ENCODE results near the gene THBS3.
"Not testable (repeated sequence)": the region's sequence is repeated elsewhere in the genome, so short reads cannot be mapped to it uniquely, and the experiment has no call there.

Gene THBS3

DNA sequence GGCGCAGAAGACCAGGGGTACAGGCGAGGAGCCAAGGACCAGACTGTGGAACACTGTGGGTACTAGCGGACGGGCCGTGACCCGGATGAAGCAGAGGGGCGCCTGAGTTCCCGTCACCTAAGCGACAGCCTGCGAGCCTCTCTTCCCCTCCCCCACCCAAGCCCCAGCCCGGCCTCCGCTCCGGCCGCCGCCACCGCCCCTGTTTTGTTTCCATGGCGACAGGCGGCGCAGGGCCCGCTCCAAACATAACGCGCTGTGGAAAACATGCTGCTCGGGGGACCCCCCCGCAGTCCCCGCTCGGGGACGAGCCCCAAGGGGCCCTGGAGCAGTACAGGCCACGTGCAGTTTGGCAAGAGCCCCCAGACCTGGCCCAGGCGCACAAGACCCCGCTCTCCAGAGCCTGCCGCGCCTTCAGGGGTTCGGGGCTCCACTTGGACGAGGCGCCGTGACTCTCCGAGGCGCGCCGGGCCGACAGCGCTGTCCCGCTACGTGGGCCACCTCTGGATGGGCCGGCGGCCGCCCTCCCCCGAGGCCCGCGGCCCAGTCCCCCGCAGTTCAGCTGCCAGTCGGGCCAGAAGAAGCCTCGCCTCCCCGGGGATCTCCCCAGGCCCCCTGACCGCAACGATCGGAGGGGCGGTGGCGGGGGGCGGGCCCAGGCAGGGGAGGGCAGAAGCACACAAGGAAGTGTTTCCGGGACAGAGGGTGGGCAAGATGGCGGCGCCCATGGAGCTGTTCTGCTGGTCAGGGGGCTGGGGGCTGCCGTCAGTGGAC, 1.0 kb upstream of the THBS3 start, which contains the start of gene MTX1:
Gene MTX1 (plus strand): TSS at position 155 of the 771 bp plus-strand sequence. CDS start 110 bp downstream, at position 265.
- peak; percentile 60 to 92 (median 79) for DNase-seq

DNA sequence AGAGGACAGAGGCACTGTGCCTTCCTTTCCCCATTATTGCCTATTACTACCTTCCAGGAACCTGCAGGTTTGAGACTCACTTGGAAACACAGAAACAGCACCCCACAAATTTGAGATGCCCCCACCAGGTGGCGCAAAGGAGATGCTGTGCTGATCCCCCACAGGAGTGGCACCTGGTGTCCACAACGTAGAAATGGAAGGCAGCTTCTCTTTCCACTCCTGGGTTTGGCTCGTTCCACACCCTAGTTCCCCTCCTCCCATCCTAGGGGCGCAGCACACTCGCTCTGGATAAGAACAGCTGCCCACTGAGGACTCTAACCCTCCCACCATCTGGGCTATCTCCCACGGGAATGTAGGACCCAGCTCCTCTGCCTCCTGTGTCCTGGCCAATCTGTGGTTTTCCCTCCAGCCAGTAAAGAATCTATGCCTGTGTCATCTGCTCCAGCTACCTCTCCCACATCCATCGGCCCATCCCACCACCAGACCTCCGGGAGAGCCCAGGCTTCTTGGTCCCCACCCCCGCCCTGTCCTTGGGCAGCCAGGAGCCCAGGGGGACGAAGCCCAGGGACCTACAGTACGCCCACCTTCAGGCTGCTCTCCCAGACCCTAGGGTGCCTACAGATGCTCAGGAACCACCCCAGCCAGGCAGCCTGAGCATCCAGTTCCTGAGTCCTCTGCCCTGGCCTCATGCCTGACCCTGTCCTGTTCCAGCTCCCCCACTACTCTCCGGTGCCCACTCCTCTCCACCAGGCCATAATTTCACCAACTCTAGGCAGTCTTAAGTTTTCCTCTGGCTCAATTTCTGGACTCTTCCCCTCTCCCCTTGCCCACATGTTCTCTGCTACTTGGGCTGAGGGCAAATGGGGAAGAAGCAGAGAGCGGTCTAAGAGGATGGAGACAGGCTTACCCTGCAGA, 549 bp downstream of the THBS3 start:
- DNase-seq: peak in 45 of 51 donors; percentile 14 to 81 (median 54)

DNA sequence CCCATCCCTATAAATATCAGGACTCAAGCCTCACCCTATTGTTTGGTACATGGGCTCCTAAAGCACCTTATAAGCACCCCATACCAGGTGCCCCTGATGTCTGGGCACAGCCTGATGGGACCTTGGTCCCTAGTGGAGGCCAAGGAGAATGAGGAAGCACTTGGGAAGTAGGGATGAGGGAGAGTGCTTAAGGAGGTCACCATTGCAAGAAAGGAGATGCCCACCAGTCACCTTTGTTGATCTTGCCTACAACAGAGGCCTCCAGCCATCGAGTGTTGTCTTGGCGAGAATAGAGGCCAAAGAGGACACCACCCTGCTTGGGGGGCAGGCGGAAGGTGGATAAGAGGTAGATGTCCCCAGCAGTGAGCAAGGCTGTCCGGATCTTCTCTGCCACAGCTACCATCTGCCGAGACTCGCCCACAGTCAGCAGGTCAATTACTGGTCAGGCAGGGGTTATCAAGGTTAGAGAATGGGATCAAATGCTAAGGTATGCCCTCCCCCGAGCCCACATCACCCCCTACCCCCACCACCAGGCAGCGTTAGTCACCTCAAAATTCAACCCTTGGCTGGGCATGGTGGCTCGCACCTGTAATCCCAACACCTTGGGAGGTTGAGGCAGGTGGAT, 1.6 kb downstream of the THBS3 start:
- DNase-seq: no peak

DNA sequence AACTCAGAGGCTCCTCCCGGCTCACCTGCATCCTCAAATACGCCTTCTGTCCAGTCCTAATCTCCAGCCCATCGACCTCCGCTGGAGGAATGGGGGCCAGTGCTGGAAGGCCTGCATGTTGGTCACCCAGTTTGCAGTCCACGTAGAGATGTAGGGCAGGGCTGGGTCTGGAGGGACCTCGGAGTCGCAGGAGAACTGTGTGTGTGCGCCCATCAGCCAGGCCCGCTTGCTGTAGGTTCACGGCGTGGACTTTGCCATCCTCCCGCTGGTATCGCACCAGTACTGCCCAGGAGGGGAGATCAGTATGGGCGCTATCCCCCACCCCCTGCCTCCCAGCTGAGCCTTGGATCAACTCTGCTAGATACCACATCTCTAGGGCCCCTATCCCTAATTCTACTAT, 2.7 kb downstream of the THBS3 start:
- DNase-seq: peak in 2 of 51 donors; percentile 21 to 31

DNA sequence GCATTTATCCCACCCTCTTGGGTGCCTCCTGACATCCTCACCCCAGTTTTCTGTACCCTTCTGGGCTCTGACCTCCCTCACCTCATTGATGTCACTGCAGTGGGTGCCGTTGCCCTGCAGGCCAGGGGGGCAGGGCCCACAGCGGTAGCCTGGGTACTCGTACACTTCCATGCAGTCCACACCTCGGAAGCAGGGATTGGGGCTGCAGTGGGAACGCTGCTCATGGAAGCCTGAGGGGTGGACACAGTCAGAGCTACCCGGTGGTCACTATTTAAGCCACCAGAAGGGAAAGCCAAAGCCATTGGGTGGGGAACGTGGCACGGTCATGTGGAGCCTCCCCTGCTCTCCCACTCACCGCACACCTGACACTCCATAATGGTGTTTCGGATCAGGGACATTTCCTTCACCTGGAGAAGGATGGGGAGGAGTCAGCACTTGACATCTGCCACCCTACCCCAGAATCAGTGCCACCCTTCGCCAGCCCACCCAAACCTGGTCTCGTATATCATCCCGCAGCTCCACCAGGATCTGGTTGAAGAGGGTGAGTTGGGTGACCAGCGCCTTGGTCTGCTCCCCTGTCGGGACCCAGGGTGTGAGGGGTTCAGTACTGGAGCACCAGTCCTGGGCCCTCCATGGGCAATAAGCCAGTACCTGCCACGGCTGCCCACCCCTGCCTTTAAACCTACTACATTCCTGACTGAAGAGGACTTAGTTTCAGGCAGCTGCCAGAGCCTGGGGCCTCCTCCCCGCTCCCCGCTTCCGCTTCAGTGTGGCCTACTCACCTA, 4.8 kb downstream of the THBS3 start:
- no peak for DNase-seq

DNA sequence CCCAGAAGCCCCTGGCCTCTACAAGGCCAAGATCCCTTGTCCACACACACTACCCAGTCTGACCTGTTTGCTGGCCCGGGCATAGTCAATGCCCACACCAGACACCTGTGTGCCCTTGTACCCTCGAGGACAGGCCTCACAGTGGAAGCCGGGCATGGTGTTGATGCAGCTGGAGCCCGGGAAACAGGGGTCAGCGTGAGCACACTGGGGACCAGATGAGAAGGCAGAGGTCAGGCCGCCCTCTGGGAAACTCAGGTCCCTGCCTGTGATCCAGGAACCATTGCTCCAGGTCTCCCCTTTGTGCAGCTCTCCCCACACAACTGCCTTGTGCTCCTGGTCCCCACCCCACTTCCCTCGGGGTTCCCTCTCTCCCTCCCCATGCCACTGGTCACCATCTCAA, 5.5 kb downstream of the THBS3 start:
- no peak for DNase-seq

DNA sequence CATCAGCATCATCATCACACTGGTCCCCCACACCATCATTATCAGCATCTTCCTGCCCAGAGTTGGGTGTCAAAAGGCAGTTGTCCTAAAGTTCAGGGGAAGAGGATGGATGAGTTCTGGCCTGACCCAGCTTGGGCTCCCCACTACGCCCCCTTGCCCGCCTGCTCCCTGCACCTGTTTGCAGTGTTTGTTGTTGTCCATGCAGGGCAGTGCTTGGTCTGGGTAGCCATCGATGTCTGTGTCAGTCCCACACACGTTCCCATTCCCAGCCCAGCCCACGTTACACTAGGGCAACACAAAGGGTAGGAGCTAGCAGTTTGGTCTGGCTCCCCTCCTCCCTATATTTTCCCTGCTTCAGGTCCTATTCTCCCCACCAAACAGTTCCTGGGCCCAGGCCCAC, 6.8 kb downstream of the THBS3 start:
- no peak for DNase-seq

DNA sequence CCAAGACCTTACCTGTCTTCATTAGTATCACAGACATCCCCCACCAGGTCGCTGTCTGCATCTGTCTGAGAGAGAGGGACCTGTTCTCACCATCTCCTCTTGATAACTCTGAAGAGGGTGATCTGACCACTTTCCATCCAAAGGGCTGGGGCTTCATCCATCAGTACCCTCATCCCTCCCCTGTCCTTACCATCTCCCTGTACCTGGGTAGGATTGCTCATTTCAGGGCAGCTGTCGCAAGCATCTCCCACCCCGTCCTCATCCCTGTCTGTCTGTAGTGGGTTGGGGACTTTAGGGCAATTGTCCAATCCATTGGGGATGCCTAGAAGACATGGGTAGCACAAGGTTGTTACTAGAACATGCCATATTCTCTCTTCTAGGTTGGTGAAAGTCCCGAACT, 7.9 kb downstream of the THBS3 start:
- no peak for DNase-seq

DNA sequence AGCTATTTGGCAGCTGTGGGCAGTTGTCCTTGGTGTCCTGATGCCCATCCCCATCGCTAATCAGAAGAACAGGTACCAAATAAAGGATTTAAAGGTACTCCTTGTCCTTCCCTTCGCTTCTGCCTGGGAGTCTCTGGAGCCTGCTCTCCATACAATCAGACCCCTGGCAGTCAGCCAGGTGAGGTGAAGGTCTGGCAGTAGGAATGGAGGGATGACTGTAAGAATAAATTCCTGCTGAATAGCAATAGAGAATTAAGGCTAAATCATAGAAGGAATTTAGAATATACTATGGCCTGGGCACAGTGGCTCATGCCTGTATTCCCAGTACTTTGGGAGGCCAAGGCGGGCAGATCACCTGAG, 9.2 kb downstream of the THBS3 start:
- DNase-seq: no peak

DNA sequence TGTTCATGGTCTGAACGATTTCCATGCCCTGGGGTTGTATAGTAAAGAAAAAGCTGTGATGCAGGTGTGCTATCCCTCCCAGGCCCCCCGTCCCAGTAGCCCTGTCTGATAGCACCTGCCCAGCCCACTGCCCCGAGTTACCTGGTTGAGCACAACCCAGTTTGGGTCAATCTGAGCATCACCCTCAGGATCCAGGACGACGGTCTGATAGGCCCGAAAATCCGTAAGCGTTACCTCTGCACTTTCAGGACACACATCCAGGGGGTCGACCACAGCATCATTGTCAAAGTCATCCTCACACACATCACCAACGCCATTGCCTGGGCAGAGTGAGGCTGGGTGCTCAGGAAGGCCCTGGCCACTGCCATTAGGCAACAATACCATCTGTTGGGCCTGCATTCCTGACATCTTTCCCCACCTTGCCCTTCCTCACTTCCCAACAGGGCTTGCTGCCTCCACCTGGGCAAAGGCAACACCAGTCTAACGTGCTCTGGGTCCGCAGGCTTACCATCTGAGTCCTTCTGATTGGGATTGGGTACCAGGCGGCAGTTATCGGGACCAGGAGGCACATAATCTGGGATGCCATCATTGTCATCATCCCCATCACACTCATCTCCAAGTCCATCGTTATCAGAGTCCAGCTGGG, 9.7 kb downstream of the THBS3 start:
- no peak for DNase-seq

DNA sequence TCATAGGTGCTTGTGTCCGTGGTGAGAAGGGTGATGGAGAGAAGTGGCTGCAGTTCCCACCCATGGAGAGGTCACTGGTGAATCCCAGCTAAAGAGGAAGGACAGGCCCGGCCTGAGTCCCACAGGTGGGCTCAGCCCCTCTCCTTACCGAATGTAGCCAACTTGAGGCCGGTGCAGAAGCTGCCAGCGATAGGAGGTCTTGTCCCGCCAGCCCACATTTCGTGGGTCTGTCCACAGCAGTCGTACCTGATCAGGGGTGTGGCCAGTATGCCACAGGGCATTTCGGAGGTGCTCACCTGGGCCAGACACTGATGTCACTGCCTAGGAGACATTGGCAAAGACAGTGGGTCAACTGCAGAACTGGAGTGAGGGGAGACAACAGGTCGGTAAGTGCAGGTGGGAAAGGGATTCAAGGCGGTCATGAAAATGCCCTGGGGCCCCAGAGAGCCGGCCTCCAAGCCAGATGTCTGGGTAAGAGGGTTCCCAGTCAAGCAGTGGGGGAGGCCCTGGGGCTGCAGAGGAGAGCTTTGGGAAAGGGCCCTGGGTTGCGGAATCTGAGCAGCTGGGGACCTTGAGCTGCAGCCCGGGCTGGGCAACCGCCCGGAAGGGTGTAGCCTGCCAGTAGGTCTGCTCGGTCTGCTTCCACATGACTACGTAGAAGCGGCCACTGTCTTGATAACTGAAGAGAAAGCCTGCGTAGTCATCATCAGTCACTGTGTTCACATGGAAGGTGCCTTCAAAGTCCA, 10.6 kb downstream of the THBS3 start:
- DNase-seq: peak in 14 of 51 donors; percentile 16 to 61 (median 38)

DNA sequence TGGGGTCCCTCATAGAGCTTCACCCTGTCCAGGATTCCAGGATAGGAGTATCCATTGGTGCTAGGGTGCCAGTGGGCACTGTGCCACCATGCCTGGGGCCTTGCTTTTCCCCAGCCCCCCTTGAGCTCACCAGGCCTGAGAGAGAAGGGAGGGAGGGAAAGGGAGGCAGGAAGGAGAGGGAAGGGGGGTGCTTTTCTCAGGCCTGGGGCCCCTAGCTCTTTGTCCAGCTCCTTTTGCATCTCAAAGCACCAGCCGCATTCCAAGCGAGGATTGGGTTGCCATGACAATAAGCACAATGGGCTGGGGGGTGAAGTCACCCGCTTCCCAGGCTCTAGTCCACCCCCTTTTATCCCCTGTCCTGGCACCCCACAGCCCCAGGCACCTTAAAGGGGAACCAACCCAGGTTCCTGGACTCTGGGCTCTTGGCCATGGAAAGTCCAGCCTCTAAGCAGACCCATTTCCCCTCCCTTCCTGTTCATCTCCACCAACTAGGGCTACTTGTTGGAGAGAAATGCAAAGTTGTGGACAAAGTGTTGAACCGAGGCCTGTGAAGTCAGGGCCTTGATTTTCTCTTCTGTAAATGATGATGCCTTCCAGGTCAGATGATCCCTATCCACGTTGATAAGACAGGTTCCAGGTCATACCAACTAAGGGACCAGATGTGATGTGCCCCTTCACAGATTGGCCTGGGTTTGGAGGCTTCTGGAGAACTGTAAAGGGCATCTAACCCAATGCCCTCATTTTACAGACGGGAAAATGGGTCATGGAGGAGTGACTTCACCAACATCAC, 11.4 kb downstream of the THBS3 start:
- peak in 38 of 51 donors; percentile 13 to 90 (median 62) for DNase-seq

DNA sequence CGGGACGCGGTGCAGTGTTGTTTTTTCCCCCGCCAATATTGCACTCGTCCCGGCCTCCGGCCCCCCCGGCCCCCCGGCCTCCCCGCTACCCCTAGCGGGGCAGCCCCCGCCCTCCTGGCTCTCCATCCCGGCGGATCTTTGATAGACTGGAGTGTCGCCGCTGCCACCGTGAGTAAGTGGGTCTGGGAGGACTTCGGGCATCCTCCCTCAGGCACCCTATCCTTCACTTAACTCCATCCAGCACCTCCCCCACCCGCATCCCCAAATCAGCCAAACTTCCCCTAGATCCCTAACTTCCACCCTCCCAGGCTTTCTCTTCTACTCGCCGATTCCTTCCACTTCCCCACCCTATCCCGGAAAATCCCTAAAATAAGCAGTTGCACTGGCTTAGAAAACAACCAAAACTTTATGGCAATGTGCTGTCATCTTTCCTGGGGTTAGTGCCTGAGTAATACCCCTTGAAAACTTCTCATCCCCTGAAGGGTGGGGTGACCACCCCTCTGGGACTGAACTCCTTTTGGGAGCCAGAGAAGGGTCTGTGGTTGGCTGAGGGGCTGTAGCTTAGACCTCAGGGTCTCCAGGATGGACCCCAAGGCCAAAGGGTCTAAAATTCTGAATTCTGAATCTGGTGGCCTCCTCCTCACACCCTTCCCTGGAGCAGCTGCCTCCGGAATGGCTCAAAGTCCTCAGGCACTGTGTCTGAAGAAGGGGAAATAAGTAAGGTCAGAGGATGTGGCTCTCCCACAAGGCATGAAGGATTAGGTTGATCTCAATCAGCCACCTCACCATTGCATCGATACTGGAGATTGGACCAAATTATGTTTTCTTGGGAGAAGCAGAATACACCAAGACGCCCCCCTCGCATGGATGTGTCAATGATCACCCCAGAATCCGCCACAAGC, 12.2 kb downstream of the THBS3 start:
- no peak for DNase-seq

DNA sequence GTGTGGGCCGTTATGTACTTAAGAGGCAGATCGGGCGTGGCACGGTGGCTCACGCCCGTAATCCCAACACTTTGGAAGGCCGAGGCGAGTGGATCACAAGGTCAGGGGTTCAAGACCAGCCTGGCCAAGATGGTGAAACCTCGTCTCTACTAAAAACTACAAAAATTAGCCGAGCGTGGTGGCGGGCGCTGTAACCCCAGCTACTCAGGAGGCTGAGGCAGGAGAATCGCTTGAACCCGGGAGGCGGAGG, 13.8 kb downstream of the THBS3 start:
- DNase-seq: not testable (repeated sequence)

DNA sequence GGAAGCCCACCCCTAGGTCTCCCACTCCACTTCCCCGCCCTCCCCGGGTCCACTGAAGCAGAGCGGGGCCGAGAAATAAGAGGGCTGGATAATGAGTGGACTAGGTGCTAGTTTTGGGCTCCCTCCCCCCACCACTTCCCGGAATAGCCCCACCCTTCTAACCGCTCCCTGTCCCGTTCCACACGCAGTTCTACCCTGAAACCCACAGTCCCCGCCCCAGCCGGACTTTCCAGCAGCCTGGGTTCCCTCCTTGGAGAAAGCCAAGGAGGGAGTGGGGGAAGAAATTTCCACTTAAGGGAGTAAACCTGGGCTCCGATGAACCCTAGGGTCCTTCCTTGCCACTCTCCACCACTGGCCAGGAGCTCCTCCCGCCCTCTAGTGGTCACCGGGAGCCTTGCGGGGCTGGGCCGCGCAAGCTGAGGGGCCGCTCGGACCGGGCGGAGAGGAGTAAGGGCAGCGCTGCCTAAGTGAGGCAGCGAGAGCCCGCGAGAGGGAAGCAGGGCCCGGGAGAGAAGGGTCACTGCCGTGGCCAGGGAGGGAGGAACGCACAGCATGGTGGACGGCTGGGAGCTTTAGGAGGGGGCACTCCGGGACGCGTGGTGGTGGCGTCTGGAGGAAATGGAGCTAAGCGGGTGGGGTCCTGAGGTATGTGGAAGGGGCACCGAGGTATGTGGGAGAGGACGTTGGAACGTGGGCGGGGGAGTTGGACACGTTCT, 14.3 kb downstream of the THBS3 start:
- peak in 44 of 51 donors; percentile 25 to 82 (median 66) for DNase-seq

DNA sequence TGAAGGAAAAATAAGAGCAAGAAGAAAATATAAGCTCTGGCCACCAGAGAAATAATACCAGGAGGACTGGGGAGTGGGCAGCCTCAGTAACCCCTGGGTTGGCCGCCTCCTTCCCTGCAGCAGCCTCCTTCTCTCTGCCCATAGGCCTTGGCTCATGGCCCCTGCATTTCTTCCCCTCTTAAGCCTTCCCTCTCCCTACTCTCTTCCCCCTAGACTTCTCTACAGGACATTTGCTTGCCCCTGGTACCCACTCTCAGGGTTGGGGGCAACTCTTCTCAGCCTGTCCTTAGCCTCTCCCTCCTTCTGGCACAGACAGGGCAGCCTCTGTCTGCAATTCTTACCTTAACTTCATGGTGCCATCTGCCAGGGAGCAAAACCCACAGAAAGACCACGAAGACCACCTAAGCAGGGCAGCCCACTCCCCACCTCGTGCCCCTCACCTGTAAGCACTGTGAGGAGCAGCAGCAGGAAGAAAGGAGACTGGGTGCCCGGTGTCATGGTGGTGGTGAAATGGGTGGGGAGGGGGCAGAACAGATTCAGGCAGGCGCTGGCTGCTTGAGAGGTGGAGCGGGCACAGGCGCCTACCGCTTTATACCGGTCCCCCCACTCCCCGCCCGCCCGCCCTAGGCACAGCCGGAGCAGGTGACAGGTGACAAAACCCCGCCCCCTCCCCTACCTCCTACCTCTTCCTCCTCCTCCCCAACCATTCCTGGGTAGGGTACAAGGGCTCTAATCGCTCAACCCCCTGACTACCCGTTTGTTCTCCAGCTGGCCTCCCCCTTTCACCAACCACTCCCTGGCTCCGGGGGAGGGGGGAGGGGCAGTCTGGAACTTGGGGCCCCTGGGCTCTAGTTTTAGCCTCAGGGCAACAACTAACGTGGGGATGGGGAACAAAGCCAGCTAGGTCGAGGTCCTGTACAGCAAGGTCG, 15.1 kb downstream of the THBS3 start:
- DNase-seq: no peak
